SK-N-MC (cell line): ENCODE data around the gene PICK1.

Source experiments
- EZH2 ChIP-seq: fragments of 200-600 bp; sonication (generic); IDR thresholded peaks from one replicate; pipeline ENCODE4 v1.6.1; 2017; ENCODE audit warnings: antibody characterized with exemption
- FOXP2 ChIP-seq: optimal IDR thresholded peaks from 2 replicates; pipeline ENCODE3; 2011; ENCODE audit warnings: mild to moderate bottlenecking, moderate library complexity; ENCODE audit not compliant: insufficient read depth; ENCODE audit errors: extremely low read length, control extremely low read depth
- POLR2AphosphoS5 ChIP-seq: IDR thresholded peaks from 2 replicates; pipeline ENCODE4 v1.6.1; 2012; ENCODE audit warnings: mild to moderate bottlenecking, low read depth, low read length, borderline replicate concordance

DNA sequence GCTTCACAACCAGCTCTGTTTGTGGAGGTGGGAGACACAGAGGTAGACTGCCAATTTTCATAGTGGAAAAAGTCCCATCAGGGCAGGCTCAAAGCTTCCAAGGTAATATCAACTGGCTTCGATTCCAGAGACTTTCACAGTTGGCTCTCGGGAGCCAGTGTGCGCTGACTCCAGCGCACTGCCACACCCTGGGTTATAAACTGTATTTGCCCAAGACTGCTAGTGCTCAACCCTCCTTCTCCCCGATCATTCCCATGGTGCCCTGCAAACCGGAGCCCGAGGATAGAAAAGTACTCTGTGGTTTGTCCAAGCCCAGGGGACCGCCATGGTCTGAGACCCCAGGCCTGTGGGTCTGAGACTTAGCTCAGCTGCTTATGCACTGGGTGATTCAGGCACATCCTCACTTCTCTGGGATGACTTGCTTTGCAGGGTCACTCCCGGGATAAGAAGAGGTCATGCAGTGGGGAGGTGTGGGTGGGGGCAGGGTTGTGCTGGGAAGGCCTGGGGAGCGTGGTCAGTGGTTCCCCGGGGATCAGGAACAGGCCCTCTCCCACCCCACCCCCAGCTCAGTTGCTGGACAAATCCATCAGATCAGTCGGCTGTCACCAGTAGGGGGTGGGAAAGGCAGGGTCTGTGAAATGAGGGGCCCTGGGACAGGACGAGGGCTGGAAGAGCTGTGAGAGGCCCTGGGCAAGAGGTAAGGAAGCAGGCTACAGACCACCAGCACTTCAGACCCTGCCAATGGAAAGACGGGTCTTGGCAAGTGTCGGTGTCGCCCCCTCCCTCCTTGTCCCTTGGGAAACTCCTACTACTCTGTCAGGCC is 26.7 kb upstream of the PICK1 start:
- TF ChIP-seq POLR2AphosphoS5 (no peak), EZH2 (no peak), FOXP2 (no peak)
